Fibroblast of skin of left quadriceps (primary cell): Measurements from ENCODE around the gene ZDHHC14.
"Not testable (repeated sequence)": the region's sequence is repeated elsewhere in the genome, so short reads cannot be mapped to it uniquely, and the experiment has no call there.

Source experiments
- DNase-seq, 2 experiments: peaks; one replicate each; pipeline ENCODE4 v3.0.0-alpha.2; 2013; ENCODE audit warnings: low read depth in 2 of 2

Gene ZDHHC14

GRCh38 chr6:157380458-157380778 lies 572 bp upstream of the ZDHHC14 start:
- no peak for DNase-seq

GRCh38 chr6:157381631-157382621 lies 936 bp downstream of the ZDHHC14 start:
- no peak for DNase-seq

DNA sequence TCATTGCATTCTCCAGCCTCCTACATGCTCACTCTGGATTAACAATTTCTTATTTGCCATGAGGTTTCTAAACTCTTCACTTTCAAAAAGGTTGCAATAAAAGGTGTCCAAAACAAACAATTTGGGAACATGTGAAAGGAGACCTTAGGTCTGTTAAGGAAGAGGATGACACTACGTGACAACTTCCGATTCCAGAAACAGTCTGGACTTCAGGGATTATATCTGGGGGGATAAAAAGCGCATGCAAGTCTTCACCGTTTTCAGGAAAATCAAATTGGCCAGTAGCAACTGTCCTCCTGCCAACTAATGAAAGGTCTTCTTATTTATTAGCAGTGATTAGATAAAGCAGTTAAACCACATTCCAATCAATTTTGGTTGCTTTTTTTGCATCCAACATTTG lies 1.8 kb downstream of the ZDHHC14 start:
- DNase-seq = no peak

DNA sequence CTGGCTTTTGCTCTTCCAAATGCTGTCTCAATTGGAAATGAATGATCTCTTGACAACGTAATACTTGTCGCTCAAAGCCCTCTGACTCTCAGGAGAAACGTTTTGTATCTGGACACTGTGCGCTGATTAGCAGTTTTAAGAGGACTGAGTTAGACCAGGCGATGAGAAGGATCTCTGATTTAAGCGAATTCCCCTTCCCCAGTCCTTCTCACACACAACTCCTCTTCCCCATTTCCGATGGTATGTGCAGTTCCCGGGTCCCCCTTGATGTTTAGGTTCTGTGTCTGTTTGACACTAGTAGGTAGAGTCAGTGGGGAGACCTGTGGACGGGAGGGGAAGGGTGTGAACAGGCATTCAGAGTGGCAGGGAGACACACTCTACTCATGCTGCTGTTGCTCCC lies 2.5 kb downstream of the ZDHHC14 start:
- no peak for DNase-seq

- DNase-seq = not testable (repeated sequence)
Measured at GRCh38 chr6:157384962-157385361, 4.0 kb downstream of the ZDHHC14 start.

- no peak for DNase-seq
Measured at GRCh38 chr6:157385482-157385881, 4.5 kb downstream of the ZDHHC14 start.

DNA sequence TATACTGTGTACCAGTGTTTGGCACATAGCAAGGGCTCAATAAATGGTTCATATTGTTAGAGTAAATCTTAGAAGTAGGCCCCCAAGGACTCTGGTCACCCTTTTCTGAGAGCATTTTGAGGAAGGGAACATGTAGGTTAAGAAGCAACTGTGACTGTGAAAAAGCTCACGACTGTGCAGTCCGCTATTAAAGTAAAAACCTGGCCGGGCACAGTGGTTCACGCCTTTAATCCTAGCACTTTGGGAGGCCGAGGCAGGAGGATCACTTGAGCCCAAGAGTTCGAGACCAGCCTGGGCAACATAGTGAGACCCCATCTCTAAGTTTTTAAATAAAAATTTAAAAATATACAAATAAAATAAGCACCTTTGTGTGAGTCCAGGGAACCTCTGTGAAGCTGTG lies 5.0 kb downstream of the ZDHHC14 start:
- DNase-seq = no peak

DNA sequence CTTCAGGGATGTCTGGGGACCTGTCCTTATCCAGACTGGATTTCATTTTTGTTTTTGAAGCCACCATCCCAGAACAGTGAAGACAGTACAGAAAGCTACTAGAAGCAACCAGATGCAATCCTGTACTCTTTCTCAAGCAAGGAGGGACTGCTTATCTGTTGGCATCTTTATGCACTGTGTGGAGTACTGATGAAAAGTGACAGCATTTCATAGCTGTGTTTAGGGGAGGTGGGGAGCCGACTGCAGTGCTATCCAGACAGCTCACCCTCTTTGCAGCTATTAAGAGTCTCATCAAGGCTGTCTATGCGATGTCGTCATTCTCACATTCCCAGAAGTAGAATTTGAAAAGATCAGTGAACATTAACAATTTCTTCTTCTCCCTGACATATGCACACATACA lies 5.5 kb downstream of the ZDHHC14 start:
- DNase-seq = no peak

DNA sequence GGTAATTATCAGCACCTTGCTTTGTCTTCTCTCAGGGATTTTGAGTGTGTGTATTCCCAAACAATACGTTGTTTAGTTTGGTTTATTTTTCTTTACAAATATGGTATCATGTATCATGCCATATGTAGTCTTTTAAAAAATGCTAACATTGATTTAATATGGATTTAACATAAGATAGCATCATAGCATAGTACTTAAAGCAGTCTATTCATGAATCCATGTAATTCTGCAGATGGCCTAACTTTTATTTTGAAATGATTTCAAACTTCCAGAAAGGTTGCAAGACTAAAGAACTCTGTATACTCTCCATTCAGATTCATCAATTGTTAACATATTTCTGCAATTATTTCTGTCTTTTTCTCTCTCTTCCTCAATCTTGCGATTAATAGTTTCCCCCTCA lies 7.9 kb downstream of the ZDHHC14 start:
- no peak for DNase-seq

GRCh38 chr6:157390273-157391060 lies 9.5 kb downstream of the ZDHHC14 start:
- DNase-seq = no peak

GRCh38 chr6:157392927-157393668 lies 12.1 kb downstream of the ZDHHC14 start:
- DNase-seq = no peak

- no peak for DNase-seq
Measured at GRCh38 chr6:157393669-157394327, 12.8 kb downstream of the ZDHHC14 start.

- DNase-seq = not testable (repeated sequence)
Measured at GRCh38 chr6:157395199-157395598, 14.2 kb downstream of the ZDHHC14 start.

- DNase-seq = no peak
Measured at GRCh38 chr6:157396026-157396425, 15.0 kb downstream of the ZDHHC14 start.

- no peak for DNase-seq
Measured at GRCh38 chr6:157397660-157398059, 16.7 kb downstream of the ZDHHC14 start.

GRCh38 chr6:157398151-157398550 lies 17.2 kb downstream of the ZDHHC14 start:
- no peak for DNase-seq

DNA sequence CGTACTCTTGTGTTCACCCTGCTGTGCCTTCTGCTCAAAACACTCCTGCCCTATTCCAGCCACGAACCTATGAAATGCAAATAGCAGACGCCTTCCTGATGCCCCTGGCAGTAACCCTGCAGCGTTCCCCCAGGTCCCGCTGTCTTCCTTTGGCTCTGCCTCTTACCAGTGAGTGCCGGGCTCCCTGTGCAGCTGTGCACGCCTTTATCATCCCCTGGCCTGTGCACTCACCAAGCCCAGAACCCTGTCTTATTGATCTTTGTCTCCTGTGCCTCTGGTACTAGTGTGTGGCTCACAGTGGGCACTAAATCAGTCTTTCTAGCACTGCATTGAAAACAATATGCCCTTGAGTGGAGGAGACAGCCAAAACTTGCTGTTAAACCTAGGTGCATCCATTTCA lies 19.7 kb downstream of the ZDHHC14 start:
- no peak for DNase-seq

GRCh38 chr6:157401734-157402338 lies 20.8 kb downstream of the ZDHHC14 start:
- no peak for DNase-seq

GRCh38 chr6:157402996-157403685 lies 22.2 kb downstream of the ZDHHC14 start:
- DNase-seq = no peak

GRCh38 chr6:157403686-157404051 lies 22.7 kb downstream of the ZDHHC14 start:
- no peak for DNase-seq

GRCh38 chr6:157405986-157406385 lies 25.0 kb downstream of the ZDHHC14 start:
- peak; percentile 15 to 24 for DNase-seq
